Esophagus muscularis mucosa (tissue), 4 donors: ENCODE data around the gene SFXN5. TPM values are rescaled to one million over a fixed set of nuclear protein-coding genes. Genes with fewer than 3 reads are reported as not detected.

Source experiments
- DNase-seq: peaks from one replicate; pipeline ENCODE4 v3.0.0-alpha.2; 2017; ENCODE audit errors: extremely low spot score
- H3K27ac ChIP-seq, 4 donors: fragments of 200-600 bp; sonication (generic); replicated peaks in 1 of 4; 1 replicate in 3 of 4; 2 replicates in 1 of 4; pipeline ENCODE4 v1.5.1; 2016 to 2019; ENCODE audit warnings: mild to moderate bottlenecking in 1 of 4
- H3K27me3 ChIP-seq, 4 donors: fragments of 200-600 bp; sonication (generic); one replicate each; pipeline versions ENCODE4 v1.5.1 to v1.6.0; 2016 to 2019
- H3K36me3 ChIP-seq, 4 donors: fragments of 200-600 bp; sonication (generic); one replicate each; pipeline ENCODE4 v1.5.1; 2016 to 2019
- H3K4me1 ChIP-seq, 4 donors: fragments of 200-600 bp; sonication (generic); one replicate each; pipeline ENCODE4 v1.5.1; 2016 to 2019
- H3K4me3 ChIP-seq, 4 donors: fragments of 200-600 bp; sonication (generic); 1 replicate in 2 of 4; 2 replicates in 2 of 4; pipeline ENCODE4 v1.5.1; 2016 to 2019; ENCODE audit warnings: mild to moderate bottlenecking in 4 of 4, moderate library complexity in 1 of 4
- H3K9me3 ChIP-seq, 4 donors: fragments of 200-600 bp; sonication (generic); 1 replicate in 3 of 4; 2 replicates in 1 of 4; pipeline ENCODE4 v1.5.1; 2016 to 2019
- CTCF ChIP-seq, 3 experiments: fragments of 200-600 bp in 2 of 3; fragments of 450-650 bp in 1 of 3; sonication (generic) in 2 of 3; IDR thresholded peaks; one replicate each; pipeline ENCODE4 v1.5.1; 2017 to 2019; ENCODE audit warnings: antibody characterized with exemption in 3 of 3, mild to moderate bottlenecking in 2 of 3, moderate library complexity in 1 of 3
- EP300 ChIP-seq: sonication (generic); formaldehyde crosslinking; IDR thresholded peaks from one replicate; pipeline ENCODE4 v1.6.1; 2017; ENCODE audit warnings: antibody characterized with exemption
- POLR2A ChIP-seq: fragments of 450-650 bp; IDR thresholded peaks from one replicate; pipeline ENCODE4 v1.6.1; 2017; ENCODE audit warnings: antibody characterized with exemption, moderate library complexity, mild to moderate bottlenecking, low read depth
- POLR2AphosphoS5 ChIP-seq, 2 donors: sonication (generic); formaldehyde crosslinking; IDR thresholded peaks; one replicate each; pipeline ENCODE4 v1.6.1; 2017; ENCODE audit warnings: antibody characterized with exemption in 2 of 2
- WGBS: methylation state at CpG from one replicate; pipeline ENCODE4 v1.1.5; 2018; 5-methylcytosine and 5-hydroxymethylcytosine counted together
- intact Hi-C: fragments of 100-400 bp; cut with DNase I; formaldehyde crosslinking; loops from one replicate; pipeline ENCODE4 v1.15.1; 2023
- total RNA-seq, 4 donors: library from RNA; depleted of rRNA; stranded (reverse); fragments of >200 nt; gene quantifications; one replicate each; pipeline versions ENCODE4 v1.1.0 to v1.2.1, GENCODE V29; 2016

The SFXN5 gene
- total RNA-seq, 4 donors from 2014 or later, result 5.8 to 10.0 (median 6.8) TPM

GRCh38 chr2:72915320-72915906, 156.1 kb downstream of the SFXN5 start:
- intact Hi-C loops, result no loop called here
- Histone ChIP-seq H3K27ac (no peak overlapping the region), H3K4me3 (peak overlapping the region; percentile 47 to 57 (median 49)), H3K4me1 (peaks cover 48 to 59% (median 54%) of the 10 kb centered on the region in 4 donors), H3K9me3 (no peaks in the 10 kb centered on the region), H3K36me3 (no peaks in the 10 kb centered on the region), H3K27me3 (peaks cover 26 to 100% (median 82%) of the 10 kb centered on the region in 4 donors)
- DNase-seq, result no peak
- TF ChIP-seq POLR2A, result no peak
- TF ChIP-seq POLR2AphosphoS5 (IDR thresholded peaks at IDR 0.05), result no peak
- TF ChIP-seq CTCF (IDR thresholded peaks at IDR 0.05), result no peak
- TF ChIP-seq EP300, result no peak
- 9% methylated on average over 18 of the region's 26 CpGs for WGBS

GRCh38 chr2:72914589-72915319, 156.8 kb downstream of the SFXN5 start:
- Histone ChIP-seq H3K4me1 (peaks cover 41 to 52% (median 48%) of the 10 kb centered on the region in 4 donors), H3K4me3 (no peak overlapping the region), H3K9me3 (no peaks in the 10 kb centered on the region), H3K36me3 (no peaks in the 10 kb centered on the region), H3K27me3 (peaks cover 20 to 100% (median 78%) of the 10 kb centered on the region in 4 donors), H3K27ac (no peak overlapping the region)
- TF ChIP-seq CTCF (IDR thresholded peaks at IDR 0.05) (no peak), POLR2AphosphoS5 (IDR thresholded peaks at IDR 0.05) (no peak), POLR2A (no peak), EP300 (no peak)
- intact Hi-C loops, result no loop called here
- DNase-seq, result no peak
- 10% methylated on average over 17 of the region's 17 CpGs for WGBS

- no peaks in the 10 kb centered on the region for H3K9me3 ChIP-seq
- no peaks in the 10 kb centered on the region for H3K36me3 ChIP-seq
- H3K4me3 ChIP-seq, result no peak overlapping the region
- intact Hi-C loops, result no loop called here
- H3K4me1 ChIP-seq, result peaks cover 36 to 48% (median 45%) of the 10 kb centered on the region in 4 donors
- peaks cover 18 to 100% (median 74%) of the 10 kb centered on the region in 4 donors for H3K27me3 ChIP-seq
- 10% methylated on average over 7 of the region's 7 CpGs for WGBS
- DNase-seq, result no peak
- no peak overlapping the region for H3K27ac ChIP-seq
- TF ChIP-seq CTCF (IDR thresholded peaks at IDR 0.05), result no peak
- TF ChIP-seq POLR2A, result no peak
- TF ChIP-seq POLR2AphosphoS5 (IDR thresholded peaks at IDR 0.05), result no peak
- no peak for TF ChIP-seq EP300
Measured at GRCh38 chr2:72914206-72914559, 157.3 kb downstream of the SFXN5 start.

- Histone ChIP-seq H3K9me3 (no peaks in the 10 kb centered on the region), H3K27ac (no peak overlapping the region), H3K36me3 (no peaks in the 10 kb centered on the region), H3K4me3 (no peak overlapping the region), H3K27me3 (peaks cover 18 to 100% (median 68%) of the 10 kb centered on the region in 4 donors), H3K4me1 (peaks cover 35 to 45% (median 42%) of the 10 kb centered on the region in 4 donors)
- no peak for DNase-seq
- TF ChIP-seq CTCF (IDR thresholded peaks at IDR 0.05) (no peak), EP300 (no peak), POLR2AphosphoS5 (IDR thresholded peaks at IDR 0.05) (no peak)
- 25% methylated on average over 7 of the region's 7 CpGs for WGBS
- intact Hi-C loops, result no loop called here
Measured at GRCh38 chr2:72913486-72914205, 157.9 kb downstream of the SFXN5 start.
